Peyer's patch (tissue), 4 donors: ENCODE measurements around the gene ANKRD45.

ENCODE experiments used
- POLR2A ChIP-seq, 2 donors: fragments of 450-650 bp; IDR thresholded peaks; one replicate each; pipeline ENCODE4 v1.5.1; 2017; ENCODE audit warnings: antibody characterized with exemption in 2 of 2, mild to moderate bottlenecking in 2 of 2, moderate library complexity in 2 of 2
- TF ChIP-seq, protein P1 (sequence below), 6 experiments: fragments of 450-650 bp in 4 of 6; fragments of 200-600 bp in 2 of 6; sonication (generic) in 1 of 6; IDR thresholded peaks; one replicate each; pipeline ENCODE4 v1.5.1; 2017 to 2019; ENCODE audit warnings: antibody characterized with exemption in 6 of 6, mild to moderate bottlenecking in 3 of 6, moderate library complexity in 1 of 6

GRCh38 chr1:173702736-173703135 lies 33.1 kb upstream of the ANKRD45 start:
- no peak for TF ChIP-seq POLR2A (IDR thresholded peaks at IDR 0.05)
- TF ChIP-seq, protein P1, sequence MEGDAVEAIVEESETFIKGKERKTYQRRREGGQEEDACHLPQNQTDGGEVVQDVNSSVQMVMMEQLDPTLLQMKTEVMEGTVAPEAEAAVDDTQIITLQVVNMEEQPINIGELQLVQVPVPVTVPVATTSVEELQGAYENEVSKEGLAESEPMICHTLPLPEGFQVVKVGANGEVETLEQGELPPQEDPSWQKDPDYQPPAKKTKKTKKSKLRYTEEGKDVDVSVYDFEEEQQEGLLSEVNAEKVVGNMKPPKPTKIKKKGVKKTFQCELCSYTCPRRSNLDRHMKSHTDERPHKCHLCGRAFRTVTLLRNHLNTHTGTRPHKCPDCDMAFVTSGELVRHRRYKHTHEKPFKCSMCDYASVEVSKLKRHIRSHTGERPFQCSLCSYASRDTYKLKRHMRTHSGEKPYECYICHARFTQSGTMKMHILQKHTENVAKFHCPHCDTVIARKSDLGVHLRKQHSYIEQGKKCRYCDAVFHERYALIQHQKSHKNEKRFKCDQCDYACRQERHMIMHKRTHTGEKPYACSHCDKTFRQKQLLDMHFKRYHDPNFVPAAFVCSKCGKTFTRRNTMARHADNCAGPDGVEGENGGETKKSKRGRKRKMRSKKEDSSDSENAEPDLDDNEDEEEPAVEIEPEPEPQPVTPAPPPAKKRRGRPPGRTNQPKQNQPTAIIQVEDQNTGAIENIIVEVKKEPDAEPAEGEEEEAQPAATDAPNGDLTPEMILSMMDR (IDR thresholded peaks at IDR 0.05) = no peak
